Breast epithelium (tissue), 3 donors: ENCODE results near the gene SUPT20H.

Source experiments
- CTCF ChIP-seq, 3 donors: fragments of 450-650 bp; IDR thresholded peaks; one replicate each; pipeline ENCODE4 v1.5.1; 2016 to 2017; ENCODE audit warnings: antibody characterized with exemption in 3 of 3, mild to moderate bottlenecking in 3 of 3, moderate library complexity in 3 of 3
- POLR2A ChIP-seq: fragments of 450-650 bp; IDR thresholded peaks from one replicate; pipeline ENCODE4 v1.6.1; 2016; ENCODE audit warnings: antibody characterized with exemption, mild to moderate bottlenecking, moderate library complexity
- POLR2AphosphoS5 ChIP-seq, 3 donors: sonication (generic); formaldehyde crosslinking; IDR thresholded peaks; one replicate each; pipeline ENCODE4 v1.6.1; 2017; ENCODE audit warnings: antibody characterized with exemption in 3 of 3

DNA sequence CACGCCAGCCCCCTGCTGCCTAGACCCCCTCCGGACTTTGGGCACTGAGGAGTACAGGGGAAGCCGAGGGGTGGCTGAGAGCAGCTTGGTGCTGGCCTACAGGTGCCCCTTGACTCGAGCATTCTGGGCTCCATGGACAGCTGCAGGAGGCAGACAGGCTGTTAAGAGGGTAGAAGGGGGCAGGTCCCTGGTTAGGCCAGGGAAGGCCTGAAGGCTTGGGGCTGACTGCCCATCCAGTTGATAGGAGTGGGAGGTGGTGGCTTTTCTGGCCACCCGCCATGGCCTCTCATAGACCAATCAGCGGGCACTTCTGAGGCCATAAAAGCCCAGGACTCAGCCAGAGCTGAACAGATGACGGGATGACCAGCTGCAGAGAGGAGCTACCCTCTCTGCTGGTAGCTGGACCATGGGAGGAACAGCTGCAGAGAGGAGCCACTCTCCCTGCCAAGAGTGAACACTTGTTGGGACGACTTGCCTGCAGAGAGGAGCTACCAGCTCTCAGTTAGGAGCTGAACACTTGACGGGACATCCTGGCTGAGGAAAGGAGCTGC is 10.7 kb upstream of the SUPT20H start:
- TF ChIP-seq CTCF (IDR thresholded peaks at IDR 0.05) = no peak
- no peak for TF ChIP-seq POLR2AphosphoS5 (IDR thresholded peaks at IDR 0.05)
- no peak for TF ChIP-seq POLR2A
